SK-N-MC (cell line): ENCODE measurements around the gene CD2AP.
"Not testable (repeated sequence)": the region's sequence is repeated elsewhere in the genome, so short reads cannot be mapped to it uniquely, and the experiment has no call there.

Experiments
- DNase-seq: peaks from one replicate; pipeline ENCODE4 v3.0.0-alpha.2; 2011; ENCODE audit warnings: low read depth, low spot score
- H3K27ac ChIP-seq: fragments of 200-600 bp; sonication (generic); 2 replicates; pipeline ENCODE4 v1.5.1; 2016; ENCODE audit warnings: mixed run types
- H3K36me3 ChIP-seq: fragments of 200-600 bp; sonication (generic); 2 replicates; pipeline ENCODE4 v1.6.1; 2017; ENCODE audit warnings: antibody characterized with exemption, low read length, mixed read lengths; ENCODE audit not compliant: insufficient read depth
- H3K4me3 ChIP-seq: fragments of 200-600 bp; sonication (generic); 2 replicates; pipeline ENCODE4 v1.5.1; 2016
- H3K9ac ChIP-seq: fragments of 200-600 bp; sonication (generic); 2 replicates; pipeline ENCODE4 v1.8.0; 2017; ENCODE audit warnings: mixed run types, mixed read lengths; ENCODE audit not compliant: insufficient read length
- H3K9me3 ChIP-seq: fragments of 200-600 bp; sonication (generic); 2 replicates; pipeline ENCODE4 v1.6.1; 2017; ENCODE audit warnings: low read depth, mild to moderate bottlenecking, antibody characterized with exemption, low read length, moderate library complexity, mixed read lengths
- EZH2 ChIP-seq: fragments of 200-600 bp; sonication (generic); IDR thresholded peaks from one replicate; pipeline ENCODE4 v1.6.1; 2017; ENCODE audit warnings: antibody characterized with exemption
- FOXP2 ChIP-seq: optimal IDR thresholded peaks from 2 replicates; pipeline ENCODE3; 2011; ENCODE audit warnings: mild to moderate bottlenecking, moderate library complexity; ENCODE audit not compliant: insufficient read depth; ENCODE audit errors: extremely low read length, control extremely low read depth
- POLR2AphosphoS5 ChIP-seq: IDR thresholded peaks from 2 replicates; pipeline ENCODE4 v1.6.1; 2012; ENCODE audit warnings: mild to moderate bottlenecking, low read depth, low read length, borderline replicate concordance

CD2AP gene

GRCh38 chr6:47563162-47563561 lies 85.6 kb downstream of the CD2AP start:
- no peak for TF ChIP-seq POLR2AphosphoS5
- TF ChIP-seq FOXP2, result no peak
- TF ChIP-seq EZH2, result no peak
- H3K9ac ChIP-seq, result no peak overlapping the region
- no peaks in the 10 kb centered on the region for H3K36me3 ChIP-seq
- H3K4me3 ChIP-seq, result no peak overlapping the region
- DNase-seq, result no peak
- H3K27ac ChIP-seq, result no peak overlapping the region
- H3K9me3 ChIP-seq, result no peaks in the 10 kb centered on the region

DNA sequence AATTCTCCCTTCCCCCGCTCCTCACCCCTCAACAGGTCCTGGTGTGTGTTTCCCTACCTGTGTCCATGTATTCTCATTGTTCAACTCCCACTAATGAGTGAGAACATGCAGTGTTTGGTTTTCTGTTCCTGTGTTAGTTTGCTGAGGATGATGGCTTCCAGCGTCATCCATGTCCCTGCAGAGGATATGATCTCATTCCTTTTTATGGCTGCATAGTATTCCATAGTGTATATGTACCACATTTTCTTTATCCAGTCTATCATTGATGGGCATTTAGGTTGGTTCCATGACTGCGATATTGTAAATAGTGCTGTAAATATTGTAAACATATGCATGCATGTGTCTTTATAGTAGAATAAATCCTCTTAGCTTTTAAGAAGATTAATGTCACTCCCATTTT lies 89.0 kb downstream of the CD2AP start:
- not testable (repeated sequence) for H3K4me3 ChIP-seq, H3K36me3 ChIP-seq, H3K27ac ChIP-seq, H3K9me3 ChIP-seq, DNase-seq, H3K9ac ChIP-seq

GRCh38 chr6:47567586-47567985 lies 90.0 kb downstream of the CD2AP start:
- Histone ChIP-seq H3K36me3 (no peaks in the 10 kb centered on the region), H3K27ac (no peak overlapping the region), H3K9ac (no peak overlapping the region), H3K9me3 (no peaks in the 10 kb centered on the region), H3K4me3 (no peak overlapping the region)
- TF ChIP-seq POLR2AphosphoS5 (no peak), FOXP2 (no peak), EZH2 (no peak)
- no peak for DNase-seq

DNA sequence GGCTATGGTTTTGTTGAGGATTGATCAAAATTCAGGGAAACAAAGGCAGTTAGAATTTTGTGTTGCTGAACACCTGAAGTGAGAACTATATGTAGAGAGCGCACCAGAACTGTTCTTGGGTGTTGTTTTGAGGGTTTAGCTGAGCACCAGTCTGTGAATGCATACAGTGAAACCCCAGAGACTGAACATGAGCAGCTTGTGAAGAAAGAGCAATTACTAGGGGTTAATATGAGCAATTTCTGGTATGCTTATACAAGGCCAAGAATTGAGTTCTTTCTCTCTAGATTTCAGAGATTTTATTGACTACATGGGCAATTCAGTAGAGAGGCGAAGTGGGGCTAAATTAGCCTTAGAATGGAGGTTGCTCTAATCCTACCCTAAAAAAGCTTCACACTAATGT lies 93.9 kb downstream of the CD2AP start:
- H3K9me3 ChIP-seq, result no peaks in the 10 kb centered on the region
- TF ChIP-seq EZH2, result no peak
- TF ChIP-seq FOXP2, result no peak
- TF ChIP-seq POLR2AphosphoS5, result no peak
- no peak overlapping the region for H3K9ac ChIP-seq
- H3K4me3 ChIP-seq, result no peak overlapping the region
- H3K36me3 ChIP-seq, result no peaks in the 10 kb centered on the region
- H3K27ac ChIP-seq, result no peak overlapping the region
- no peak for DNase-seq

DNA sequence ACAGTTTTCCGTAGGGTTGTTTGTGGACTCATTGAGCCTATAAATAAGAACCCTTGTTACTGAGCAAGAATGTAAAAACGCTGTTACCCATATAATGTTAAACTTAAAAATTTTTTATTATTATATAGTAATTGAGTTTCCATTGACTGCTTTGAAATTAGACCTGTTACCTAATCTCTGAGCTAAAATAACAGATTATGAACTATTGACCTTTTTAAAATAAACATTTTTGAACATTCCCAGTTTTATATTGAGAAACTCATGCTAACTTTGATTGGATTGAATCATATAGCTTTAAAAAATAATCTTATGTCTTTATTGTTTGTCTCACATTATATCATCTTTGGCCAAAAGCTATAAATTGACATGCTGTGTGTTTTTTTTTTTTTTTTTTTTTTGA lies 95.5 kb downstream of the CD2AP start:
- no peak for DNase-seq
- no peaks in the 10 kb centered on the region for H3K9me3 ChIP-seq
- H3K36me3 ChIP-seq, result peaks cover 8% of the 10 kb centered on the region; the same call in 1 of the 2 replicates
- no peak overlapping the region for H3K4me3 ChIP-seq
- TF ChIP-seq FOXP2, result no peak
- no peak for TF ChIP-seq POLR2AphosphoS5
- TF ChIP-seq EZH2, result no peak
- no peak overlapping the region for H3K27ac ChIP-seq
- H3K9ac ChIP-seq, result no peak overlapping the region

DNA sequence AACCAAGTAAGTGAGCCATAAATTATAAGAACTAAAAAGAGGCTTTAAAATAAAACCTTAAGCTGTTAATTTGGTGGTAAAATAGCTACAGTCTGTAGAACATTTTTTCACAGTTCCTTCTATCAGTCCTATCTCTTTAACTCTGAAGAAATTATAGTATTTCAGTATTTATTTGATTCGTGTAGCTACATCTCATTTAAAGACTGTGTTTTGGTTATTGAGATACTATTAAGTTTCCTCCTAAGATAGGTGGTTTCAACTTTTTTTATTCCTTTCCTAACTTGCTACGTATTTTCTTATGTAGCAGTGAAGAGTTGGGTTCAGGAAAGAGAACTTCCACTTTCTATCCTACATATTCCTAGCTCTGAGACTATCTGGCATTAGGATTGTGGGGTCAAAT lies 97.2 kb downstream of the CD2AP start:
- no peak for DNase-seq
- TF ChIP-seq POLR2AphosphoS5 (no peak), FOXP2 (no peak), EZH2 (no peak)
- H3K9me3 ChIP-seq, result no peaks in the 10 kb centered on the region
- no peak overlapping the region for H3K27ac ChIP-seq
- no peak overlapping the region for H3K9ac ChIP-seq
- no peak overlapping the region for H3K4me3 ChIP-seq
- peaks cover 14% of the 10 kb centered on the region; the same call in 1 of the 2 replicates for H3K36me3 ChIP-seq

- no peak for DNase-seq
- Histone ChIP-seq H3K9me3 (no peaks in the 10 kb centered on the region), H3K4me3 (no peak overlapping the region), H3K9ac (no peak overlapping the region), H3K36me3 (peaks cover 29% of the 10 kb centered on the region), H3K27ac (no peak overlapping the region)
- TF ChIP-seq FOXP2 (no peak), EZH2 (no peak)
Observed at GRCh38 chr6:47579040-47579439, 101.5 kb downstream of the CD2AP start.

DNA sequence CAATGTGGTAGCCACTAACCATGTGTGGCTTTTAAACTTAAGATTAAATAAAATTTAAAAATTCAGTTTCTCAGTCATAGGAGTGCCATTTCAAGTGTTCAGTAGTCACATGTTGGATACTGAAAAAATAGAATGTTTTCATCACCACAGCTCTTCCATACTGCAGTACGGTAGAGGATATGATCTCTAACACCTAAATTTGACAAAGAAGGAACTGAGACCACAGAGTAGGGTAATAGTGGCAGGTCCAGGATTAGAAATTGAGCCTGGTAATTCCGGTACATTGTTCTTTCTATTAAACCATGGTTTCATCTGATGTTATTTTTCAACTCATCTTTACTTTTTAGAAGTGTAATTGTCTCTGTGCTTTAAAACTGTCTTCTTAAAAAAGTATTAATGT lies 104.0 kb downstream of the CD2AP start:
- no peak overlapping the region for H3K9ac ChIP-seq
- no peak overlapping the region for H3K4me3 ChIP-seq
- H3K27ac ChIP-seq, result no peak overlapping the region
- peaks cover 36% of the 10 kb centered on the region for H3K36me3 ChIP-seq
- H3K9me3 ChIP-seq, result no peaks in the 10 kb centered on the region
- DNase-seq, result no peak
- TF ChIP-seq POLR2AphosphoS5 (no peak), EZH2 (no peak), FOXP2 (no peak)

DNA sequence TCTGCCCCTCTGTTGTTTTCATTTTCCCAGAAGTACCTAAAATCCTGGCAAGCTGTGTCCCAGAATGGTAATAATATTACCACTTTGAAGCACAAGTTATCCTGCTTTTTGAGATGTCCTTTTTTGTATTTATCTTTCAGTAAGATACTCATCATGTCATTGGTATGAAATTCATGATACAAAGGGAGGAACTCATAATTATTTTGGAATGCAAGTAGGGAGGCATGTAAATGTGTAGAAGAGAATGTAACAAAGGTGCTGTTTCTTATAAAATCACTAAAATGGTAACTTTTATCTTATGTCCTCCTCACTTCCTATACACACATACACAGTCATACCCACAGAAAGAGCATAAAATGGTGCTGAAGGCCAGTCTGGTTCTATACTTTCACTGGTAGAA lies 109.9 kb downstream of the CD2AP start:
- TF ChIP-seq POLR2AphosphoS5 (no peak), FOXP2 (no peak), EZH2 (no peak)
- Histone ChIP-seq H3K36me3 (peaks cover 39% of the 10 kb centered on the region), H3K9me3 (no peaks in the 10 kb centered on the region), H3K9ac (no peak overlapping the region), H3K27ac (no peak overlapping the region), H3K4me3 (no peak overlapping the region)
- no peak for DNase-seq
